AG10803 (cell line): ENCODE data around the gene ARHGEF28.

ENCODE experiments used
- DNase-seq: peaks from one replicate; pipeline ENCODE4 v3.0.0; 2010; ENCODE audit warnings: low read depth
- H3K4me3 ChIP-seq: 2 replicates; pipeline ENCODE4 v1.5.1; 2011; ENCODE audit warnings: mild to moderate bottlenecking, low read length, control low read depth
- TF ChIP-seq, protein P1 (sequence below): conservative IDR thresholded peaks from 2 replicates; pipeline ENCODE4 v1.5.1; 2011; ENCODE audit warnings: mild to moderate bottlenecking, low read length, control low read depth, inconsistent platforms

Gene ARHGEF28

DNA sequence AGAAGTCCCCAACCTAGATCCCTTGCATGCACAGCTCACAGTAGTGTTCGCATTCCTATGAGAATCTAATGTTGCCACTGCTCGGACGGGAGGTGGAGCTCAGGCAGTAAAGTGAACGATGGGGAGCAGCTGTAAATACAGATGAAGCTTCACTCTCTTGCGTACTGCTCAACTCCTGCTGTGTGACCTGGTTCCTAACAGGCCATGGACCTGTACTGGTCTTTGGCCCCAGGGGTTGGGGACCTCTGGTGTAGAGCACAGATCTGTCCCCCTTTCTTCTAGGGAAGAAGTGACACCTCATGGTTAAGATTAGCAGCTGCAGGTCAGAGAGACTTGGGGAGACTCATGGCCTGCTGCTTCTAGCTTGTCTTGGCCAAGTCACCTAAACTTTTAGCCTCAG is 7.1 kb downstream of the ARHGEF28 start:
- TF ChIP-seq, protein P1, sequence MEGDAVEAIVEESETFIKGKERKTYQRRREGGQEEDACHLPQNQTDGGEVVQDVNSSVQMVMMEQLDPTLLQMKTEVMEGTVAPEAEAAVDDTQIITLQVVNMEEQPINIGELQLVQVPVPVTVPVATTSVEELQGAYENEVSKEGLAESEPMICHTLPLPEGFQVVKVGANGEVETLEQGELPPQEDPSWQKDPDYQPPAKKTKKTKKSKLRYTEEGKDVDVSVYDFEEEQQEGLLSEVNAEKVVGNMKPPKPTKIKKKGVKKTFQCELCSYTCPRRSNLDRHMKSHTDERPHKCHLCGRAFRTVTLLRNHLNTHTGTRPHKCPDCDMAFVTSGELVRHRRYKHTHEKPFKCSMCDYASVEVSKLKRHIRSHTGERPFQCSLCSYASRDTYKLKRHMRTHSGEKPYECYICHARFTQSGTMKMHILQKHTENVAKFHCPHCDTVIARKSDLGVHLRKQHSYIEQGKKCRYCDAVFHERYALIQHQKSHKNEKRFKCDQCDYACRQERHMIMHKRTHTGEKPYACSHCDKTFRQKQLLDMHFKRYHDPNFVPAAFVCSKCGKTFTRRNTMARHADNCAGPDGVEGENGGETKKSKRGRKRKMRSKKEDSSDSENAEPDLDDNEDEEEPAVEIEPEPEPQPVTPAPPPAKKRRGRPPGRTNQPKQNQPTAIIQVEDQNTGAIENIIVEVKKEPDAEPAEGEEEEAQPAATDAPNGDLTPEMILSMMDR = no peak
- H3K4me3 ChIP-seq = no peak overlapping the region
- no peak for DNase-seq

DNA sequence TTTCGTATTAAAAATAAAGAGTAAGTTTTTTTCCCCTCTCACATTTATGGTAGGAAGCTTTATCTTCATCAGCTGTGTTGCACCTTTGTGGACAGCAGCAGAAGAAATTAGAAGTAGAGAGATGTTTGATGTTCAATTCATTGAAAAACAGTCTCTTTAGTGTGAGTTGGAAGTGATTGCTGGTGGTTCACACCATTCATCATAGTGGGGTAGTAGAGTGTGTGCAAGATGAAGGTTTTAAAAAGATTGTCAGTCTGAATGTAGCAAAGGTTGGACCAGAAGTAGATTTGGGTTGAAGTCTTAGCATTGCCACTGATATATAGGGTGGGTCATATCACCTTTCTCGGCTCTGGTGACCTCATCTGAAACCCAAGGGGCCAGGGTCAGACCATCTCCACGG is 10.4 kb downstream of the ARHGEF28 start:
- no peak for DNase-seq
- TF ChIP-seq, protein P1 = no peak
- no peak overlapping the region for H3K4me3 ChIP-seq

DNA sequence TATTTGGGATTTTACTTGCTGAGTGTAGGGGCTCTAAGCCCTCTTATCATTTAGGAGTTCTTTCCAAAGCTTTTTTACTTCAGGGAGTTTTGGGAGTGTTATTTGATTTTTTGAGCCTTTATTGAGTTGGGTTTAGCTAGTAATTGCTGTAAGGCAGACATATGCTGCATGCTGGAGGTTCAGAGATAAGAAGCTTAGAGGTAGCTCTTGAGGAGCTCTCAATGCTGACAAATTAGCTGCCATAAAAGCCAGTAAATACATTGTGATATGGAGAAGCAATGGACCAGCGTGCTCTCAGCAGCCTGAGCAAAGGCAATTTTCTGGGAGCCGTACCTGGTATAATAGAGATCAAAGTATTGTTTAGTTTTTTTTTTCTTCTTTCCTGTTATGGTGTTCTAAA is 11.6 kb downstream of the ARHGEF28 start:
- DNase-seq = no peak
- no peak overlapping the region for H3K4me3 ChIP-seq
- TF ChIP-seq, protein P1 = no peak

DNA sequence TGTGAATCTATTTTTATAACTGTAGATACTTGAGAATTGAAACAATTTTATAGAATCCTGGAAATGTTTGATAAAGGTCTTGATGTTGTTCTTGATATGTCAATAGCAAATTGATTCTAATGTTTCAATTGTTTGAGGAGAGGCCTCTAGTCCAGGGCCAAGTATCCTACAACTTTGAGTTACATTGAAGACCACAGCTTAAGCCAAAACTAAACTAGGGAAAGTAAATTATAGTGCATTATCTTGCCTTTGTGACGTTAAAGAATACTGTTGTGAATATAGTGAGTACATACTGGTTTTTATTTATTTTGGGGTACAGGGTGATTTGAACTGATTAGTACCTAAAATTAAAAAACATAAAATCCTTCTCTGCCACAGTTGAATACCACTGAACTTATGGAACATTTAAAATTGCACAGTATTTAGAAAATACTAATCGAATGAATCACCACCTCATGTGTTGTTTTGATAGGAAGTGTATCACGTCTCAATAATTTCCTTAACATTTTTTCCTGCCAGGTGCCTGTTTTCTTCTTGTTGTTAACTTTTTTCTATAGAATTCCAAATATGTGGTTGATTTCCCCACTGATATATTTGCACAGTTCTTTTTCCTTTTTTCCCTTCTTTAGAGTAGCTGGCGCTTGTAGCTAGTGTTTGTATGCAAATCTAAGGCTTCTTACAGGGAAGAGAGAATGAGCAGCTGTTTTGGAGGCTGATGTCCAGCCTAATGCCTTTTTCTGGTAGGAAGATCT is 12.5 kb downstream of the ARHGEF28 start:
- TF ChIP-seq, protein P1 = no peak
- DNase-seq = peak; percentile 73
- no peak overlapping the region for H3K4me3 ChIP-seq

DNA sequence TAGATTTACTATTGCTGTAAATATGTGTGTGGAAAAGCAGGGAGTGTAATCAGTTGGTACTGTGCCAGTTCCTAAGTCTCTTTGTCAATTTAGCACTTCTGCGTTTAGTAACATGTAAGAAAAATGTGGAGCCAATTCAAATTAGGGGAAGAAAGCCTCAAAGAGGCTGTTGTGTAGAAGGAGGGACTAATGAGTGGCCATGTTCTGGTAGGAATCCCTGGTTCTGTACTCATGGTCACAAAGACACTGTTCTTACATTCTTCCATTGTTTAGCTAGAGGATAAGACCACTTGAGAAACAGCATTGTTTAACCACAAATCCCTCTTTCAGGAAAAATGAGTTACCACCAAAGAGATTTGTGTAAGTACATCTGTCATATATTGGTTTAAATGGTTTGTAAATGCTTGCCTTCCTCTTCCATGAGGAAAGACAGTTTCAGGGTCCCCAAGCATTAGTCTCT is 14.9 kb downstream of the ARHGEF28 start:
- TF ChIP-seq, protein P1 = no peak
- no peak overlapping the region for H3K4me3 ChIP-seq
- peak; percentile 50 for DNase-seq

GRCh38 chr5:73641811-73642210 is 15.8 kb downstream of the ARHGEF28 start:
- DNase-seq = no peak
- TF ChIP-seq, protein P1 = no peak
- H3K4me3 ChIP-seq = no peak overlapping the region

DNA sequence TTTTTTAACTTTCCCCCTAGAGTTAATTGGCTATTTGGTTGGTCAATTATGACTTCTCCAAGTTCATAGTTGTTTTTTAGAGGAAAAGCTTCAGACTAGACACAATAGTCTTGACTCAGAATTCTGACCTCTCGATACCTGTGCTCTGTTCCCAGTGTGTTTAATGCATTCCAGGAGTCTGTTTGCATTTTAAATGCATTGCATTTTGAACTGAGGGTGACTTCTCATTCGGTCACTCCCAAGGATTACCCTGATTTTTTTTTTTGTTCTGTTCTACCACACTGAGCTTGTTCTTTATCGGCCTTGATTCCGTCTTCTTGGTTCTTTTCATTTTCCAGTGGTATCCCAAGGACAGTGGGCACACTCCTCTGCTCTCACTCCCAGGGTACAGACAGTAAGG is 16.3 kb downstream of the ARHGEF28 start:
- no peak overlapping the region for H3K4me3 ChIP-seq
- TF ChIP-seq, protein P1 = no peak
- DNase-seq = no peak
